ENCODE results near the gene B9D2.

- TF ChIP-seq CTCF (IDR thresholded peaks at IDR 0.05) = no peak
- no peak for TF ChIP-seq POLR2A (IDR thresholded peaks at IDR 0.05)
Observed at GRCh38 chr19:41332468-41332867, 31.5 kb downstream of the B9D2 start.
